GM12878 (cell line): ENCODE data around the gene TMEM254. TPM values are rescaled to one million over a fixed set of nuclear protein-coding genes. Genes with fewer than 3 reads are reported as not detected.

Experiments
- ATAC-seq: fragments of 200-7000 bp; cut with Tn5 transposase; 3 replicates; pipeline ENCODE4 v1.9.1; 2020; ENCODE audit warnings: mild to moderate bottlenecking, moderate library complexity
- BruUV-seq: library from RNA; stranded (reverse); fragments of 400-500 nt; replicated peaks from 2 replicates; lab custom pipeline; 2021; lab: Mats Ljungman, UMichigan
- CTCF ChIA-PET: fragments of 300-600 bp; sonication (Branson Sonifier 250); formaldehyde crosslinking; extraction: SDS; loops from one replicate; lab custom pipeline; 2021; ENCODE audit warnings: inconsistent platforms; lab: Yijun Ruan, JAX
- POLR2A ChIA-PET: fragments of 350-600 bp; formaldehyde crosslinking; extraction: SDS; loops from one replicate; lab custom pipeline; 2021; ENCODE audit warnings: inconsistent platforms; lab: Charles Lee
- RAD21 ChIA-PET: fragments of 300-600 bp; sonication (Branson Sonifier 250); formaldehyde crosslinking; loops from one replicate; lab custom pipeline; 2023; ENCODE audit warnings: antibody characterized with exemption; ENCODE audit not compliant: unreplicated experiment; lab: Charles Lee
- SMC1A ChIA-PET: fragments of 300-600 bp; sonication (Branson Sonifier 250); formaldehyde crosslinking; loops from one replicate; lab custom pipeline; 2023; ENCODE audit not compliant: unreplicated experiment, uncharacterized antibody; lab: Charles Lee
- DNase-seq: peaks from one replicate; pipeline ENCODE4 v3.0.0-alpha.2; 2011; ENCODE audit warnings: low read depth, low spot score
- FAIRE-seq: peaks from 3 replicates; lab custom pipeline; 2011; peaks lifted over from hg19 to GRCh38; lab: Jason Lieb, UNC
- H2AFZ ChIP-seq: 2 replicates; pipeline ENCODE4 v1.6.0; 2011; ENCODE audit warnings: low read depth, low read length, control low read depth; ENCODE audit not compliant: control insufficient read depth
- H3K27ac ChIP-seq: 2 replicates; pipeline ENCODE4 v1.5.1; 2011; ENCODE audit warnings: control low read depth; ENCODE audit not compliant: control insufficient read depth, insufficient read depth
- H3K27me3 ChIP-seq, 2 experiments: replicated peaks in 1 of 2; 2 replicates each; pipeline versions ENCODE4 v1.6.0 to v1.6.1; 2011; ENCODE audit warnings: low read length in 1 of 2; ENCODE audit not compliant: control insufficient read depth in 2 of 2, insufficient read depth in 2 of 2
- H3K36me3 ChIP-seq, 2 experiments: 2 replicates each; pipeline ENCODE4 v1.5.1; 2011; ENCODE audit warnings: low read length in 1 of 2; ENCODE audit not compliant: control insufficient read depth in 2 of 2, insufficient read depth in 2 of 2
- H3K4me1 ChIP-seq: 2 replicates; pipeline ENCODE4 v1.6.1; 2011; ENCODE audit warnings: mild to moderate bottlenecking, low read length, moderate library complexity, mixed read lengths; ENCODE audit not compliant: control insufficient read depth, insufficient read depth
- H3K4me2 ChIP-seq: 2 replicates; pipeline ENCODE4 v1.6.0; 2011; ENCODE audit warnings: control low read depth; ENCODE audit not compliant: control insufficient read depth, insufficient read depth
- H3K4me3 ChIP-seq: fragments of 200-600 bp; sonication (generic); 2 replicates; pipeline ENCODE4 v1.5.1; 2016
- H3K79me2 ChIP-seq: 2 replicates; pipeline ENCODE4 v1.6.0; 2011; ENCODE audit warnings: low read length; ENCODE audit not compliant: control insufficient read depth, insufficient read depth
- H3K9ac ChIP-seq: 2 replicates; pipeline ENCODE4 v1.8.0; 2011; ENCODE audit warnings: low read length, control low read depth, mixed read lengths; ENCODE audit not compliant: control insufficient read depth, insufficient read depth
- H3K9me3 ChIP-seq: replicated peaks from 3 replicates; pipeline ENCODE4 v1.5.1; 2011; ENCODE audit warnings: mild to moderate bottlenecking, low read length; ENCODE audit not compliant: control insufficient read depth, insufficient read depth
- H4K20me1 ChIP-seq: 2 replicates; pipeline ENCODE4 v1.6.0; 2011; ENCODE audit not compliant: control insufficient read depth, insufficient read depth
- CHD2 ChIP-seq: IDR thresholded peaks from 2 replicates; pipeline ENCODE4 v1.6.1; 2011; ENCODE audit warnings: low read depth, low read length, improper control_type of control experiment, borderline replicate concordance
- CTCF ChIP-seq, 3 experiments: IDR thresholded peaks in 2 of 3; conservative IDR thresholded peaks in 1 of 3; 2 replicates each; pipeline ENCODE4 v1.5.1; 2011; ENCODE audit warnings: low read depth in 3 of 3, low read length in 3 of 3, mild to moderate bottlenecking in 3 of 3, control low read depth in 2 of 3, moderate library complexity in 2 of 3, inconsistent platforms in 1 of 3, mixed read lengths in 1 of 3; ENCODE audit not compliant: control insufficient read depth in 2 of 3, insufficient read depth in 1 of 3; ENCODE audit errors: extremely low read depth in 1 of 3
- KLF5 ChIP-seq: fragments of 450-650 bp; IDR thresholded peaks from 2 replicates; pipeline ENCODE4 v1.6.1; 2014; ENCODE audit warnings: mild to moderate bottlenecking; ENCODE audit not compliant: partially characterized antibody
- MEF2A ChIP-seq: IDR thresholded peaks from 2 replicates; pipeline ENCODE4 v1.6.1; 2011; ENCODE audit warnings: low read depth, mild to moderate bottlenecking, low read length, moderate library complexity; ENCODE audit not compliant: insufficient read depth
- NKRF ChIP-seq: fragments of 450-650 bp; conservative IDR thresholded peaks from 2 replicates; pipeline ENCODE4 v1.6.1; 2017; ENCODE audit warnings: mild to moderate bottlenecking, moderate library complexity
- ZBTB4 ChIP-seq: fragments of 450-650 bp; formaldehyde crosslinking; IDR thresholded peaks from 2 replicates; pipeline ENCODE4 v1.4.0; 2022; ENCODE audit warnings: mild to moderate bottlenecking, moderate library complexity
- WGBS: methylation state at CpG from one replicate; pipeline ENCODE4 v1.1.6; 2016; ENCODE audit warnings: low lambda C conversion rate; ENCODE audit not compliant: insufficient replicate concordance, insufficient coverage; ENCODE audit errors: missing lambda C conversion rate; 5-methylcytosine and 5-hydroxymethylcytosine counted together
- in situ Hi-C: fragments of 300-500 bp; cut with MboI; formaldehyde crosslinking; loops from 9 replicates; pipeline ENCODE4 v1.14.3; 2018; ENCODE audit warnings: mixed read lengths
- intact Hi-C: fragments of 100-400 bp; cut with micrococcal nuclease; formaldehyde crosslinking; loops from one replicate; pipeline ENCODE4 v1.14.2; 2022; ENCODE audit not compliant: unreplicated experiment
- polyA plus RNA-seq, 11 experiments: library from polyadenylated mRNA; depleted of rRNA in 4 of 11; unstranded in 6 of 11; stranded (reverse) in 5 of 11; fragments of >200 nt; fragmentation: Nextera tagmentation in 4 of 11; fragmentation: Illumina TruSeq in 1 of 11; extraction: Ambion mirVana in 4 of 11; extraction: Trizol in 1 of 11; gene quantifications; 1 replicate in 1 of 11; 2 replicates in 10 of 11; pipeline versions ENCODE4 v1.2.1 to v1.2.3, GENCODE V29; 2011 to 2016; ENCODE audit warnings: inconsistent platforms in 2 of 11, missing spikeins in 2 of 11, low read depth in 1 of 11
- total RNA-seq, 4 experiments: library from RNA; depleted of rRNA in 3 of 4; stranded (reverse); fragments of >200 nt in 3 of 4; fragmentation: Illumina TruSeq in 1 of 4; extraction: Trizol in 1 of 4; gene quantifications; 2 replicates each; pipeline versions ENCODE4 v1.2.1 to v1.2.3, GENCODE V29; 2013 to 2021

The TMEM254 gene
- total and polyA plus RNA-seq, 10 of the 15 experiments (the other 5 are each of a cell fraction or from before 2014, with no cell fraction given), result 5.6 to 29.0 (median 13.1) TPM

GRCh38 chr10:80081801-80082750, 3.6 kb downstream of the TMEM254 start (continued):
- TF ChIP-seq NKRF, result no peak
- no peak for TF ChIP-seq MEF2A

- no peaks in the 10 kb centered on the region for H3K36me3 ChIP-seq
- in situ Hi-C loops, result no loop called here
- H2AFZ ChIP-seq, result no peak overlapping the region
Measured at GRCh38 chr10:80090121-80090520, 11.7 kb downstream of the TMEM254 start.

More at GRCh38 chr10:80090121-80090520, 11.7 kb downstream of the TMEM254 start:
- no peaks in the 10 kb centered on the region for H3K4me1 ChIP-seq
- H3K79me2 ChIP-seq, result no peaks in the 10 kb centered on the region
- H3K4me3 ChIP-seq, result no peak overlapping the region
- BruUV-seq, result no TSS peak
- H3K4me2 ChIP-seq, result no peak overlapping the region
- intact Hi-C loops, result no loop called here
- H3K27ac ChIP-seq, result no peak overlapping the region
- POLR2A ChIA-PET, result no interaction called here
- H3K9me3 ChIP-seq, result no peaks in the 10 kb centered on the region
- H3K9ac ChIP-seq, result no peak overlapping the region
- ATAC-seq, result no peak
- SMC1A ChIA-PET, result no interaction called here
- no peaks in the 10 kb centered on the region for H3K27me3 ChIP-seq
- no peak for FAIRE-seq
- CTCF ChIA-PET, result no interaction called here
- WGBS, result 70% methylated on average over 2 of the region's 2 CpGs
- no peak for DNase-seq
- RAD21 ChIA-PET, result no interaction called here
- H4K20me1 ChIP-seq, result no peaks in the 10 kb centered on the region
- no peak for TF ChIP-seq ZBTB4
- TF ChIP-seq CTCF (IDR thresholded peaks at IDR 0.05 in 2 of 3, conservative IDR thresholded peaks at IDR 0.05 in 1 of 3; ENCODE audit: control insufficient read depth in 2 of 3, extremely low read depth in 1 of 3, insufficient read depth in 1 of 3, low read depth in 3 of 3, low read length in 3 of 3), result no peak
- TF ChIP-seq KLF5, result no peak
- no peak for TF ChIP-seq CHD2
- TF ChIP-seq, all 136 proteins: peak for 0
